HepG2 (cell line): ENCODE measurements around the gene ERCC4. TPM values are rescaled to one million over a fixed set of nuclear protein-coding genes. Genes with fewer than 3 reads are reported as not detected.

Experiments used
- ATAC-seq: fragments of 200-7000 bp; cut with Tn5 transposase; 3 replicates; pipeline ENCODE4 v1.9.1; 2020; ENCODE audit warnings: mild to moderate bottlenecking, moderate library complexity
- BruUV-seq: library from RNA; stranded (reverse); fragments of 400-500 nt; replicated peaks from 2 replicates; lab custom pipeline; 2021; lab: Mats Ljungman, UMichigan
- CTCF ChIA-PET: fragments of 300-600 bp; formaldehyde crosslinking; extraction: SDS; loops from one replicate; lab custom pipeline; 2021; ENCODE audit warnings: low total read pairs, inconsistent platforms, low intra/inter-chr PET ratio; lab: Yijun Ruan, JAX
- POLR2A ChIA-PET: fragments of 350-600 bp; sonication (Branson Sonifier 250); formaldehyde crosslinking; loops from one replicate; lab custom pipeline; 2020; ENCODE audit warnings: antibody characterized with exemption, inconsistent platforms; lab: Yijun Ruan, JAX
- DNase-seq: peaks from one replicate; pipeline ENCODE4 v3.0.0-alpha.2; 2015; ENCODE audit warnings: low spot score
- FAIRE-seq: peaks from 3 replicates; lab custom pipeline; 2011; peaks lifted over from hg19 to GRCh38; lab: Jason Lieb, UNC
- H2AFZ ChIP-seq: one replicate; pipeline ENCODE4 v1.6.1; 2011; ENCODE audit warnings: low read length, inconsistent platforms
- H3K27ac ChIP-seq: fragments of 300-600 bp; 3 replicates; pipeline ENCODE4 v1.8.0; 2011; ENCODE audit warnings: mixed run types, mild to moderate bottlenecking, mixed read lengths, low read length, inconsistent platforms; ENCODE audit not compliant: insufficient read depth; ENCODE audit errors: extremely low read length
- H3K27me3 ChIP-seq, 2 experiments: fragments of 200-600 bp in 1 of 2; 2 replicates in 1 of 2; 3 replicates in 1 of 2; pipeline versions ENCODE4 v1.6.0 to v1.8.0; 2011; ENCODE audit warnings: low read length in 2 of 2, mild to moderate bottlenecking in 2 of 2, moderate library complexity in 2 of 2, inconsistent platforms in 1 of 2; ENCODE audit not compliant: insufficient read depth in 2 of 2, control insufficient read depth in 1 of 2
- H3K36me3 ChIP-seq, 2 experiments: fragments of 200-600 bp in 1 of 2; replicated peaks in 1 of 2; 2 replicates in 1 of 2; 3 replicates in 1 of 2; pipeline versions ENCODE4 v1.5.1 to v1.8.0; 2011; ENCODE audit warnings: low read length in 2 of 2, inconsistent platforms in 1 of 2; ENCODE audit not compliant: insufficient read depth in 2 of 2, control insufficient read depth in 1 of 2
- H3K4me1 ChIP-seq: 2 replicates; pipeline ENCODE4 v1.5.1; 2012; ENCODE audit warnings: low read length, inconsistent platforms; ENCODE audit not compliant: insufficient read depth
- H3K4me2 ChIP-seq: 2 replicates; pipeline ENCODE4 v1.6.0; 2011; ENCODE audit warnings: low read depth, low read length, inconsistent platforms
- H3K4me3 ChIP-seq, 3 experiments: fragments of 200-600 bp in 1 of 3; sonication (generic), shearing (Covaris generic) in 1 of 3; replicated peaks in 1 of 3; 2 replicates each; pipeline ENCODE4 v1.5.1; 2011 to 2016; ENCODE audit warnings: low read length in 3 of 3, inconsistent platforms in 2 of 3, low read depth in 2 of 3, mild to moderate bottlenecking in 2 of 3, control low read depth in 1 of 3, mixed read lengths in 1 of 3; ENCODE audit not compliant: insufficient read depth in 1 of 3
- H3K79me2 ChIP-seq: one replicate; pipeline ENCODE4 v1.6.1; 2011; ENCODE audit warnings: low read length, inconsistent platforms; ENCODE audit not compliant: insufficient read depth
- H3K9ac ChIP-seq: 2 replicates; pipeline ENCODE4 v1.6.0; 2011; ENCODE audit warnings: mild to moderate bottlenecking, low read depth, low read length, inconsistent platforms; ENCODE audit not compliant: insufficient read depth
- H3K9me3 ChIP-seq: 2 replicates; pipeline ENCODE4 v1.5.1; 2012; ENCODE audit warnings: mild to moderate bottlenecking, low read length
- H4K20me1 ChIP-seq: 2 replicates; pipeline ENCODE4 v1.6.0; 2011; ENCODE audit warnings: inconsistent platforms, mild to moderate bottlenecking, low read length, moderate library complexity; ENCODE audit not compliant: insufficient read depth
- FOSL1 ChIP-seq: sonication (generic); formaldehyde crosslinking; IDR thresholded peaks from 2 replicates; pipeline ENCODE4 v1.9.0; 2021; ENCODE audit warnings: missing genetic modification reagents, borderline replicate concordance
- GATA4 ChIP-seq: sonication (generic); IDR thresholded peaks from 2 replicates; pipeline ENCODE4 v1.6.1; 2016; ENCODE audit warnings: antibody characterized with exemption, low read depth, borderline replicate concordance
- HNRNPUL1 ChIP-seq: fragments of 200-400 bp; formaldehyde crosslinking; IDR thresholded peaks from 2 replicates; pipeline ENCODE4 v1.6.1; 2017; ENCODE audit warnings: low read depth, mild to moderate bottlenecking, low read length, moderate library complexity
- ISX ChIP-seq: sonication (generic); formaldehyde crosslinking; conservative IDR thresholded peaks from 2 replicates; pipeline ENCODE4 v1.5.0; 2020; ENCODE audit warnings: missing genetic modification reagents
- TEAD3 ChIP-seq: optimal IDR thresholded peaks from 2 replicates; pipeline ENCODE3; 2016; ENCODE audit warnings: borderline replicate concordance
- THYN1 ChIP-seq: sonication (generic); formaldehyde crosslinking; IDR thresholded peaks from 2 replicates; pipeline ENCODE4 v1.8.1; 2023; ENCODE audit warnings: low read depth, mild to moderate bottlenecking, moderate library complexity, missing genetic modification reagents, borderline replicate concordance
- TP53 ChIP-seq: sonication (generic); formaldehyde crosslinking; conservative IDR thresholded peaks from 2 replicates; pipeline ENCODE4 v1.4.0; 2020; ENCODE audit warnings: missing genetic modification reagents
- ZIK1 ChIP-seq: sonication (generic); formaldehyde crosslinking; IDR thresholded peaks from 2 replicates; pipeline ENCODE4 v1.5.0; 2020; ENCODE audit warnings: mild to moderate bottlenecking, low read depth, missing genetic modification reagents, borderline replicate concordance
- ZNF317 ChIP-seq: sonication (generic); formaldehyde crosslinking; IDR thresholded peaks from 2 replicates; pipeline ENCODE4 v1.5.0; 2020; ENCODE audit warnings: mild to moderate bottlenecking, missing genetic modification reagents
- ZNF850 ChIP-seq: sonication (generic); formaldehyde crosslinking; conservative IDR thresholded peaks from 2 replicates; pipeline ENCODE4 v1.9.0; 2021; ENCODE audit warnings: mild to moderate bottlenecking, missing genetic modification reagents
- WGBS: methylation state at CpG from one replicate; pipeline ENCODE4 v1.1.6; 2017; ENCODE audit warnings: low lambda C conversion rate; 5-methylcytosine and 5-hydroxymethylcytosine counted together
- in situ Hi-C: cut with HindIII; loops from 2 replicates; pipeline ENCODE4 v1.10.0; 2017; ENCODE audit warnings: low pct_unique_long_range_greater_than_20kb; ENCODE audit not compliant: extremely low pct_ligation_motif_present
- intact Hi-C: fragments of 100-400 bp; cut with micrococcal nuclease; formaldehyde crosslinking; loops from one replicate; pipeline ENCODE4 v1.10.0; 2022; ENCODE audit not compliant: unreplicated experiment
- polyA plus RNA-seq, 8 experiments: library from polyadenylated mRNA; depleted of rRNA in 3 of 8; stranded (reverse) in 7 of 8; unstranded in 1 of 8; fragments of >200 nt; fragmentation: Illumina TruSeq in 4 of 8; extraction: Trizol in 4 of 8; gene quantifications; 2 replicates each; pipeline versions ENCODE4 v1.2.1 to v1.2.3, GENCODE V29; 2011 to 2016; ENCODE audit warnings: low read depth in 4 of 8, missing spikeins in 1 of 8, mixed read lengths in 1 of 8; ENCODE audit not compliant: insufficient read depth in 1 of 8
- total RNA-seq, 5 experiments: library from RNA; depleted of rRNA; stranded (reverse); fragments of >200 nt; fragmentation: Illumina TruSeq; extraction: Trizol; gene quantifications; 2 replicates each; pipeline ENCODE4 v1.2.3, GENCODE V29; 2016; ENCODE audit warnings: low read depth in 1 of 5
- TF ChIP-seq, protein P1 (sequence below): sonication (generic); formaldehyde crosslinking; IDR thresholded peaks from 2 replicates; pipeline ENCODE4 v1.5.0; 2020; ENCODE audit warnings: mild to moderate bottlenecking, low read depth, missing genetic modification reagents, borderline replicate concordance
- TF ChIP-seq, protein P2 (sequence below): IDR thresholded peaks from 2 replicates; pipeline ENCODE4 v1.6.1; 2016; ENCODE audit warnings: low read depth

The ERCC4 gene
- total and polyA plus RNA-seq, 2 of the 13 experiments (the other 11 are each of a cell fraction or from before 2014, with no cell fraction given): 5.4 to 15.2 TPM

DNA sequence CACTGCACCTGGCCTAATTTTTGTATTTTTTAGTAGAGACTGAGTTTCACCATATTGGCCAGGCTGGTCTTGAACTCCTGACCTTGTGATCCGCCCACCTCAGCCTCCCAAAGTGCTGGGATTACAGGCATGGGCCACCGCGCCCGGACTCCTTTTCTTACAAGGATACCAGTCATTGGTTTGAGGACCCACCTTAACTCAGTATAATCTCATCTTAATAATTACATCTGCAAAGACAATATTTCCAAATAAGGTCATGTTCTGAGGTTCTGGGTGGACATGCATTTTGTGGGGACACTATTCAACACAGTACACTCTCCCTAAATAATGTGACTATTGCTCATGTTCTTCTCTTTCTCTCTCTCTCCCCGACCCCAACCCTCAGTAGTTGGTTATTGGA is 63.7 kb downstream of the ERCC4 start:
- H3K9me3 ChIP-seq: no peaks in the 10 kb centered on the region
- H2AFZ ChIP-seq: no peak overlapping the region
- no peaks in the 10 kb centered on the region for H3K27me3 ChIP-seq
- no TSS peak for BruUV-seq
- TF ChIP-seq ZNF317 (CRISPR knock-in tag) (no peak), HNRNPUL1 (no peak), ZNF850 (CRISPR knock-in tag) (no peak), GATA4 (no peak), ISX (CRISPR knock-in tag) (no peak), FOSL1 (no peak), TP53 (CRISPR knock-in tag) (no peak), THYN1 (CRISPR knock-in tag) (no peak), ZIK1 (no peak), TEAD3 (no peak)
- TF ChIP-seq, protein P1, sequence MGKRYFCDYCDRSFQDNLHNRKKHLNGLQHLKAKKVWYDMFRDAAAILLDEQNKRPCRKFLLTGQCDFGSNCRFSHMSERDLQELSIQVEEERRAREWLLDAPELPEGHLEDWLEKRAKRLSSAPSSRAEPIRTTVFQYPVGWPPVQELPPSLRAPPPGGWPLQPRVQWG (CRISPR knock-in tag): no peak
- TF ChIP-seq, protein P2, sequence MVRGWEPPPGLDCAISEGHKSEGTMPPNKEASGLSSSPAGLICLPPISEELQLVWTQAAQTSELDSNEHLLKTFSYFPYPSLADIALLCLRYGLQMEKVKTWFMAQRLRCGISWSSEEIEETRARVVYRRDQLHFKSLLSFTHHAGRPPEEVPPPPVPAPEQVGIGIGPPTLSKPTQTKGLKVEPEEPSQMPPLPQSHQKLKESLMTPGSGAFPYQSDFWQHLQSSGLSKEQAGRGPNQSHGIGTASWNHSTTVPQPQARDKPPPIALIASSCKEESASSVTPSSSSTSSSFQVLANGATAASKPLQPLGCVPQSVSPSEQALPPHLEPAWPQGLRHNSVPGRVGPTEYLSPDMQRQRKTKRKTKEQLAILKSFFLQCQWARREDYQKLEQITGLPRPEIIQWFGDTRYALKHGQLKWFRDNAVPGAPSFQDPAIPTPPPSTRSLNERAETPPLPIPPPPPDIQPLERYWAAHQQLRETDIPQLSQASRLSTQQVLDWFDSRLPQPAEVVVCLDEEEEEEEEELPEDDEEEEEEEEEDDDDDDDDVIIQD (CRISPR knock-in tag): no peak
- FAIRE-seq (no peak), DNase-seq (no peak), ATAC-seq (no peak)
- H3K4me1 ChIP-seq: no peaks in the 10 kb centered on the region
- WGBS: 71% methylated on average over 5 of the region's 5 CpGs
- no peaks in the 10 kb centered on the region for H4K20me1 ChIP-seq
- POLR2A ChIA-PET: no interaction called here
- no peak overlapping the region for H3K4me3 ChIP-seq
- CTCF ChIA-PET: no interaction called here
- in situ Hi-C loops (no loop called here), intact Hi-C loops (no loop called here)
- H3K27ac ChIP-seq: no peak overlapping the region
- no peak overlapping the region for H3K9ac ChIP-seq
- H3K79me2 ChIP-seq: no peaks in the 10 kb centered on the region
- H3K36me3 ChIP-seq: no peaks in the 10 kb centered on the region
- no peak overlapping the region for H3K4me2 ChIP-seq
